ENCODE results near the gene COL2A1.

Gene COL2A1

GRCh38 chr12:47986291-47986660 is 18.0 kb downstream of the COL2A1 start:
- no peak for TF ChIP-seq CTCF (conservative IDR thresholded peaks at IDR 0.05; ENCODE audit: low read length)
- no peak overlapping the region for H3K4me3 ChIP-seq (ENCODE audit: low read length)
- no peak for DNase-seq (ENCODE audit: low read depth)

- no peak for TF ChIP-seq CTCF (conservative IDR thresholded peaks at IDR 0.05; ENCODE audit: low read length)
- H3K4me3 ChIP-seq (ENCODE audit: low read length) = no peak overlapping the region
- no peak for DNase-seq (ENCODE audit: low read depth)
These were observed 18.5 kb downstream of the COL2A1 start for GRCh38 chr12:47985596-47986290.

DNA sequence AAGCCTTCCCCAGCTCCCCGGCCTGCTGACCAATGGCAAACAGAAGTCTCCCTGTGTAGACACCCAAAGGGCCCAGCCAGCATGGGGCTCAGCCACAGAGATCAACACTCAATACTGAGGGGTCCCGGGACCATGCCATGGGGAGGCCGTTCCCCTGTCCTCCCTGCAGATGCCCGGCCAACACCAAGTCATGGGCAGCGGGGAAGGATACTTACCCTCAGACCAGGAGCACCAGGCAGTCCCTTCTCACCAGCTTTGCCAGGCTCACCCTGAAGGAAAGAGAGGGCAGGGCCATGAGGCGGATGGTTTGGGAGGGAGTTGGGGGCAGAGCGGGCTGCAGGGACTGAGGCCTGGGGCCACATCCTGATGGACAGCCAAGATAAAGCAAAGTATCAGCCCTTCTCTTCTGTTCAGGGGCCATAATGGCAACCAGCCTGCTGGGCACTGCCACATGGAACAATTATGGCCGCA is 19.9 kb downstream of the COL2A1 start:
- H3K4me3 ChIP-seq (ENCODE audit: low read length) = no peak overlapping the region
- TF ChIP-seq CTCF (conservative IDR thresholded peaks at IDR 0.05; ENCODE audit: low read length) = no peak
- no peak for DNase-seq (ENCODE audit: low read depth)

GRCh38 chr12:47983541-47984115 is 20.6 kb downstream of the COL2A1 start:
- DNase-seq (ENCODE audit: low read depth) = no peak
- no peak for TF ChIP-seq CTCF (conservative IDR thresholded peaks at IDR 0.05; ENCODE audit: low read length)
- H3K4me3 ChIP-seq (ENCODE audit: low read length) = no peak overlapping the region

DNA sequence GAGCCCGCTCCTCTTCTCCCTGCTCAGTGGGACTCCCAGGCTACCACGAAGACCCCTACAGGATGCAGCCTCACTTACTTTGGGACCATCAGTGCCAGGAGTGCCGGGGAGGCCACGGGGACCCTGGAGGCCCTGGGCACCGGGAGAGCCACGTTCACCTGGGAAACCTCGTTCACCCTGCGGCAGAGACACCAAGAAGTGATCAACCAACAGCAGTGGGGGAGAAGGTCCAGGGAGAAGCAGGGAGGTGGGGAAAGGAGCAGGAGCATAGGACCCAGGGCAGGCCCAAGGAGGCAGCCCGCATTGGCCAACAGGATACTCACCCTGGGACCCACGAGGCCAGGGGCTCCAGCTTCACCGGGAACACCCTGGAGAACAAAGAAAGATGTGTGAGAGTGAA is 21.5 kb downstream of the COL2A1 start:
- TF ChIP-seq CTCF (conservative IDR thresholded peaks at IDR 0.05; ENCODE audit: low read length) = no peak
- no peak for DNase-seq (ENCODE audit: low read depth)
- no peak overlapping the region for H3K4me3 ChIP-seq (ENCODE audit: low read length)

- no peak for TF ChIP-seq CTCF (conservative IDR thresholded peaks at IDR 0.05; ENCODE audit: low read length)
- no peak for DNase-seq (ENCODE audit: low read depth)
- no peak overlapping the region for H3K4me3 ChIP-seq (ENCODE audit: low read length)
These were observed 22.0 kb downstream of the COL2A1 start for GRCh38 chr12:47982311-47982710.

Measured in AG10803 (cell line).